ENCODE results near the gene NRF1. TPM values are rescaled to one million over a fixed set of nuclear protein-coding genes. Genes with fewer than 3 reads are reported as not detected.
A peak's percentile ranks its signal among the peaks of the same experiment; 100 is the strongest.
"Not testable (repeated sequence)": the region's sequence is repeated elsewhere in the genome, so short reads cannot be mapped to it uniquely, and the experiment has no call there.

The NRF1 gene
- 4.5 TPM for total RNA-seq

DNA sequence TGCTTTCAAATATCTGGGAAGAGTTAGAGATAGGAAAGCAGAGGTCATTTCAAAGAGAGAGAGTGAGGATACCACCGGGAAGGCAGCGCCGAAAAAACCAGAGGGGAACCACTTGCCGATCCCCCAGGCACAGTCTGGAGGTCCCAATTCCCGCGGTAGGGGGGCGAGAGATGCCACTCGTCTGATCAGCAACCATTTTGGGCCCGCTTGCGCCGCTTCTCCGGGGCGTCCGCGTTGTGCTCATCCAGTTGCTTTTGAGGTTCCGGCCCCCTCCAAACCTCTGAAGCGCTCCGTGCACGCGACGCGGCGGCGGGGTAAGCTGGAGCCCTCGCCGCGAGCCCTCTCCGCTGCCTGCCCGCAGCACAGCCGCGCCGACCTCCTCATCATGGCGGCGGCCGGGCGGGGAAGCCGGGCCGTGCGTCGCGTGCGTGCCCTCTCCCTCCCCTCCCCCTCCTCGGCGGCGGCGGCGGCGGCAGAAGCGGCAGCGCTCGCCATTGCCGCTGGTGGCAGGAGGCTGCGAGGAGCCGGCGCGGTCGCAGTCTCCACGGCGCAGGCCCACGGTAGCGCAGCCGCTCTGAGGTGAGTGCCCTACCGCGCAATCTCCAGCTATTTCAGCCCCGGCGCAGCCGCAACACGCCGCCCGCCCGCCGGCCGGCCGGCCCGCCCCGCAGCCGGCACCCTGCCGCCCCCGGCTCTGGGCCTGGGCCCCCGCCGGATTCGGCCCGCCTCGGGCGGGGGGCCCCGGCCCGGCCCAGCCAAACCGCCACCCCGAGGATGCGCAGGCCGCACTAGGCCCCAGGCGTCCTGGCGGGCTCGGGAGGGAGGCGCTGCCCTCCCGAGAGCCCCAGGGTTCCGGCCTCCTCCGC lies at the start of gene NRF1:
Gene NRF1, plus strand, starts transcription at position 475 of the 866 bp plus-strand sequence. CDS start 45,632 bp downstream, outside the sequence.
- peak; percentile 93 for DNase-seq (ENCODE audit: low spot score)
- ATAC-seq, result peak; percentile 93

DNA sequence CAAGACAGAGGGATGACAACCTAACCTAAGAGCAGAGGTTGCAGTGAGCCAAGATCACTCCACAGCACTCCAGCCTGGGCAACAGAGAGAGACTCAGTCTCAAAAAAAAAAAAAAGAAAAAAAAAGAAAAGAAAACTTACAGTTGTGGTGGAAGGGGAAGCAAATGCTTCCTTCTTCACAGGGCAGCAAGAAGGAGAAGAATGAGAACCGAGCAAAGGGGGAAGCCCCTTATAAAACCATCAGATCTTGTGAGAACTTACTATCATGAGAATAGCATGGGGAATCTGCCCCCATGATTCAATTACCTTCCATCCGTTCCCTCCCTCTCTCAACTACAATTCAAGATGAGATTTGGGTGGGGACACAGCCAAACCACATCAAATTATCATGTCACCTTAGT lies 45.2 kb upstream of the NRF1 start:
- DNase-seq (ENCODE audit: low spot score); ATAC-seq: not testable (repeated sequence)

DNA sequence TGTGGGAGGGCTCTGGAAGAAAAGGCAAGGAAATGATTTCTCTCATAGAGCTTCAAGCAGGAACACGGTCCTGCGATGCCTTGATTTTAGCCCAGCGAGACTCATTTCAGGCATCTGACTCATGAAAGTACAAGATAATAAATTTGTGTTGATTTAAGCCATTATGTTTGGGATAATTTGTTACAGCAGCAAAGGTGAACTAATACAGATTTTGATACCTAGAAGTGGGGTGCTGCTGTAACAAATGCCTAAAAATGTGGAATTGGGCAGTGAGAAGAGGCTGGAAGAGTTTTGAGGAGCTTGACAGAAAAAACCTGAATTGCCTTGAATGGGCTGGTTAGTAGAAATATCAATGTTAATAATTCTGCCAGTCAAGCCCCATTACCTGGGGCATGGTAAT lies 44.1 kb upstream of the NRF1 start:
- DNase-seq (ENCODE audit: low spot score) (no peak), ATAC-seq (no peak)

DNA sequence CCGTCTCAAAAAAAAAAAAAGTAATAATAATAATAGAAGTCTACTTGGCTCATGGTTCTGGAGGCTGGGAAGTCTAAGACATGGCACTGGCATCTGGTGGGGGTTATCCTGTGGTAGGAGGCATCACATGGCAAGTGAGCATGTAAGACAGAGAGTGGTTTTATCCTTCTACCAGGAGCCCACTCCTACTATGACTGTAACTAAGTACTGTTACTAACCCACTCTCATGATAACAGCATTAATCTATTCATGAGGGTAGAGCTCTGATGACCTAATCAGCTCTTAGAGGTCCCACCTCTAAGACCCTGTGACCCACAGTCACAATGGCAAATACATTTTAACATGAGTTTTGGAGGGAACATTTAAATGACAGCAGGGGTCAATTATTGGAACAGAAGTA lies 43.3 kb upstream of the NRF1 start:
- ATAC-seq (no peak), DNase-seq (ENCODE audit: low spot score) (no peak)

DNA sequence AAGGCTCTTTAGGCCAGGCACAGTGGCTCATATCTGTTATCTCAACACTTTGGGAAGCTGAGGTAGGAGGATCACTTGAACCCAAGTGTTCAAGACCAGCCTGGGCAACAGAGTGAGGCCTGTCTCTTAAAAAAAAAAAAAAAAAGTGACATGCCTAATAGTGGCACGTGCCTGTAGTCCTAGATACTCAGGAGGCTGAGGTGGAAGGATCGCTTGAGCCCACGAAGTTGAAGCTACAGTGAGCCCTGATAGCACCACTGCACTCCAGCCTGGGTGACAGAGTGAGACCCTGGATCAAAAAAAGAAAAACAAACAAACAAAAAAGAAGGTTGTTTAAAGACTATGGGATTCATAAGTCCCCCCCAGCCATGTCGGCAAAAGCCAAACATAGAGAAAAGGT lies 42.2 kb upstream of the NRF1 start:
- no peak for DNase-seq (ENCODE audit: low spot score)
- no peak for ATAC-seq

DNA sequence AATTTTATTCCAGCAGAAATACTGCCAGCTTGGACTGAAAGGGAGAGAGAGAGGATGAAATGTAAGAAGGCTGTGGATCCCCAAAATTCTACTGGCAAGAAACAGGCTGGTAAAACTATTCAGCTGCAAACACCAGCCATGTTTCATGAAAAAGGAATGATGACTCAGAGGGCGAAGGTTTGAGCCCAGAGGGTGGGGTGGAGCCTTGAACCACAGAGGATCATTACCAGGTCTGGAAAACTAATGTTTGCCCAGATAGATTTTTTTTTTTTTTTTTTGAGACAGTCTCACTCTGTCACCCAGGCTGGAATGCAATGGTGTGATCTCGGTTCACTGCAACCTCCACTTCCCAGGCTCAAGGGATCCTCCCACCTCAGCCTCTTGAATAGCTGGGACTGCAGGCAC lies 41.7 kb upstream of the NRF1 start:
- no peak for DNase-seq (ENCODE audit: low spot score)
- peak; percentile 31 for ATAC-seq

DNA sequence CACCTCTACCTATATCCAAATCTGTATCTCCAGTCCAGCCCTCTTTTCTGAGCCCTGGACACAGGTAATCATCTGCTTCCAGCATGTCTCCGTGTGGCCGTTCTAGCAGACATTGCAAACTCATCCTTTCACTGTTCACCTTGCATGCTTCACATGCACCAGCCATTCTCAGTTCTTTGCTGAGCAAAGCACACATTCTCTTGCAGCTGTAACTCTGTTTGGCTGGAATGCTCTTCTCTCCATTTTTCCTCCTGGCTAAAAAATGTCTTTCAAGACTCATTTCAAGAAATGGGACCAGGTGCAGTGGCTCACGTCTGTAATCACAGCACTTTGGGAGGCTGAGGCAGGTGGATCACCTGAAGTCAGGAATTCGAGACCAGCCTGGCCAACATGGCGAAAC lies 40.3 kb upstream of the NRF1 start:
- no peak for DNase-seq (ENCODE audit: low spot score)
- no peak for ATAC-seq

DNA sequence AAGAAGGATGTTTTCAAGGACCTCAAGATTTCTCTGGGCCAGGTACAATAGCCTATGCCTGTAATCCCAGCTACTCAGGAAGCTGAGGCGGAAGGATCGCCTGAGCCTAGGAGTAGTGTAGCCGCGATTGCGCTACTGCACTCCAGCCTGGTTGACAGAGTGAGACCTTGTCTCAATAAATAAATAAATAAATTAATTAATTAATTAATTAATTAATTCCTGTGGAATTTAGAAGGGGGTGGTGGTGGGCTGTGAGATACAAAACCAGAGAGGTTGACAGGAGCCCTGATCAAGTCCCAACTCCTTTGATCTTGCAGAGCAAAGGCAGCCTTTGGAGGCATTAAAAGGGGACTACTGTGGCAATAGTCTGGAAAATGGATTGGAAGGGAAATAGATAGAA lies 39.3 kb upstream of the NRF1 start:
- ATAC-seq, result no peak
- DNase-seq (ENCODE audit: low spot score), result no peak

DNA sequence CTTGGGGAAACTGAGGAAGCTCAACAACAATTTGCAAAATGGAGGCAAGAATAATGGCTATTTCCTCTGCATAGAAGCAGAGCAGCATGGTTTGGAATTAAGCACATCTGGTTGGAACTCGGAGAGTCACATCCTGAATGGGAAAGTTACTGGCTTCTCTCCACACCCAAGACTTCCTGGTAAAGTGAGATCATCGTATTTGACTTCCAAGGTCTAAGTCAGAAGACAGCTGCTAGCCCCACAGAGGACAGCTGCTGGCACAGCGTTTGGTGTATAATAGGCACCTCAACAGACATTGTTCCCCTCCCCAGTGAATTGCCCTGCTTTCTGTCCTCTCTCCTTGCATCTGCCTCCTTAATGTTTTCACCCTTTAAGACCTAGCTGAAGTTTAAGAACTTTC lies 37.0 kb upstream of the NRF1 start:
- no peak for DNase-seq (ENCODE audit: low spot score)

DNA sequence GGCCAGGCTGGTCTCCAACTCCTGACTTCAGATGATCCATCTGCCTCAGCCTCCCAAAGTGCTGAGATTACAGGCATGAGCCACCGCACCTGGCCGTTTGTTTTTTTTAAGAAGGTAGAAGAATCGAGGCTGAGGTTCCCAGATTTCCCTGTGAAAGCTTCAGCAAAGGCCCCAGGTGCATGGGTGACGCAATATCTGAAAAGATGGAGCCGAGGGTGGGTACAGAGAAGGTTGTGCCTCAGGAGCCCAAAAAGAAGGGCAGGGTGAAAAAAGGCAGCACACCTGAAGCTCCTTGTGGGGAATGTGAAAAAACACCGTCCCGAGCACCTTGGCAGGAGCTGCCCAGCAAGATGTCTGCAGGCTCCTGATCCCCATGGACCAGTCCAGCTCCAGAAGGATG lies 35.8 kb upstream of the NRF1 start:
- DNase-seq (ENCODE audit: low spot score) (no peak), ATAC-seq (no peak)

More for the DNA sequence above, 37.0 kb upstream of the NRF1 start:
- no peak for ATAC-seq

DNA sequence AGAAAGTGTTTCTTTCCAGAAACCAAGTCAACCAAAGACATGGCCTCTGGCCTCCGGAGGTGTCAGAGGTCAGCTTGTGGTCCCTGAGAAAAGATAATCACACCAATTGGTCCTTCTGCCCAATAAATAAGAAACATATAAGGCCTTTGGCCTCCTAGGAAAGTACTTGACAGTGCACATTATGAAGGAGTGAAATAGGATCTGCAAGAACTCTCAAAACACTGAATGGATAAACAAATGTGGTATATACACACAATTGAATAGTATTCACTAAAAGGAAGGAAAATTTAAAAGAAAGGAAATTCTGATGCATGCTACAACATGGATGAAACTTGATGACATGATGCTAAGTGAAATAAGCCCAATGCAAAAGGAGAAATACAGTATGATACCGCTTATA lies 35.4 kb upstream of the NRF1 start:
- DNase-seq (ENCODE audit: low spot score) (no peak), ATAC-seq (no peak)

DNA sequence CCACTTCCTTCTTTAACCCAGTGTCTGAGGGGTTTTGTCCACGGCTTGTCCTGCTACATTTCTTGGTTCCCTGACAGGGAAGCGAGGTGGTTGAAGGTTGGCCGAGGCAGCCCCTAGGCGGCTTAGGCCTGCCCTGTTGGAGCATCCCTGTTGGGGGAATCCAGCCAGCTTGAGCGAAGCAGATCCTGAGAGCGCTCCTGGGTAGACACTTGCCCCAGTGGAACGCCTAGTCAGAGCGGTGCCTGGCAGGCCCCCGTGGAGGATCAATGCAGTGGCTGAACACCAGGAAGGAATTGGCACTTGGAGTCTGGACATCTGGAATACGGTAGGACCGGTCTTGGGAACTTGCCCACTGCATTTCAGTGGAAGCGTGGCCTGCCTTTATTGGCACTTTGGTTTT lies 32.7 kb upstream of the NRF1 start:
- ATAC-seq, result no peak
- DNase-seq (ENCODE audit: low spot score), result no peak

DNA sequence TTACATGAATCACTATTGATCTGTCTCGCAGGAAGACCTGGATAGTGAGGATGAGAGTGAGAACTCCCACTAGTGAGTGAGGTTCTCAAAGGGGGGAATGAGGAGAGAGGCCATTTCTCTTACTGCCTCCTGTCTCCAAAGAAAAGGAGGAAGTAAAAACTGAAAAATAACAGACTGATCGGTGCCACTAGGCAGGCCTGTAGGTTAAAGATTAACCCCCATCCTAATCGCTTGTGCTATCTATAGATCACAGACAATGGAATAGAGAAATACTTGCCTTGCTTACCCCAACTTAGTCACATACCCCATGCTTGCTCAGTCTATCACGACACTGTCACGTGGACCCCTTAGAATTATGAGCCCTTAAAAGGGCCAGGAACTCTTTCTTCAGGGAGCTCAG lies 25.3 kb upstream of the NRF1 start:
- not testable (repeated sequence) for DNase-seq (ENCODE audit: low spot score); ATAC-seq

DNA sequence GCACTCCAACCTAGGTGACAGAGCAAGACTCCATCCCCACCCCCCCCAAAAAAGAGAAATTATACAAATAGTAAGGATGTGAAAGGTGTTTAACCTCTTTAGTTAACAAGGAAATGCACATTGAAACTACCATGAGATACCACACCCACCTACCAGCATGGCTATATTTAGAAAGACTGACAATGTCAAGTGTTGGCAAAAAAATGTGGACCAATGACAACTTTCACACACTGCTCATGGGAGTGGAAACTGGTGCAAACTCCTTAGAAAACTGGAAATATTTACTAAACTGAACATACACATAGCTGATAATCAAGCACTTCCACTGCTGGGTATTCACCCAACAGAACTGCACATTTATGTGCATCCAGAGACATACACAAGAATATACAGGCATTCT lies 23.3 kb upstream of the NRF1 start:
- ATAC-seq, result no peak

DNA sequence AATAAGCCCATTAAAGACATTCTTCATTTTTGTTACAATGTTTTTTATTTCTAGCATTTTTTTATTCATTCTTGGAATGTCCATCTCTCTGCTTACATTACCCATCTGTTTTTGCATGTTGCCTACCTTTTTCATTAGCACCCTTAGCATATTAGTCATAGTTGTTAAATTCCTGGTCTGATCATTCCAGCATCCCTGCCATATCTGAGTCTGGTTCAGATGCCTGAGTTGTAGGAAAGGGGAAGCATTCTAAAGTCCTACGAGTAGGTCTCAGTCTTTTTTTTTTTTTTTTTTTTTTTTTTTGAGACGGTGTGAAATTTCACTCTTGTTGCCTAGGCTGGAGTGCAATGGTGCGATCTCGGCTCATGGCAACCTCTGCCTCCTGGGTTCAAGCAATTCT lies 19.7 kb upstream of the NRF1 start:
- ATAC-seq, result no peak
- DNase-seq (ENCODE audit: low spot score), result no peak

More for the DNA sequence above, 23.3 kb upstream of the NRF1 start:
- DNase-seq (ENCODE audit: low spot score), result no peak

DNA sequence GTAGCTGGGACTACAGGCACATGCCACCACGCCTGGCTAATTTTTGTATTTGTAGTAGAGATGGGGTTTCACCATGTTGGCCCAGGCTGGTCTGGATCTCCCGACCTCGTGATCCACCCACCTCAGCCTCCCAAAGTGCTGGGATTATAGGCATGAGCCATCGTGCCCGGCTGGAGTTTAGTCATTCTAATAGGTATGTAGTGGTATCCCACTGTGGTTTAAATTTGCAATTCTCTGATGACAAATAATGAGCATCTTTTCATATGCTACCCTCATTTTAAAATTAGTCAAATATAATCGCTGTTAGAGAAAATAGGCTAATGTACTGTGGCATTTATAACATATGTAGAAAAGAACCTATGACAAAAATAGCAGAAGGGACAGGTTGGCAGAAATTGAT lies 15.1 kb upstream of the NRF1 start:
- not testable (repeated sequence) for ATAC-seq; DNase-seq (ENCODE audit: low spot score)

DNA sequence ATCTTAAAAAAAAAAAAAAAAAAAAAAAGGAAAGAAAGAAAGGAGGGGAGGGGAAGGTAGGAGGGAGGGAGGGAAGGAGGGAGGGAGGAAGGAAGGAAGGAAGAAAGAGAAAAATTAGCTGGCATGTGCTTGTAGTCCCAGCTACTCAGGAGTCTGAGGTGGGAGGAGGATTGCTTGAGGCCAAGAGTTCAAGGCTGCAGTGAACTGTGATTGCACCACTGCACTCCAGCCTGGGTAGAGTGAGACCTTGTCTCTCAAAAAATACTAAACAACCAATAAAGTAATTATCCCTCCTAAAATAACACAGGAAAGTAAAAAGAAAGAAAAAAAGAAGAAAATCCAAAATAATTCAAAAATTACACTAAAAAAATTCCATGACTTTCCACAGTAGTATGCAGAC lies 13.8 kb upstream of the NRF1 start:
- DNase-seq (ENCODE audit: low spot score), result no peak
- ATAC-seq, result no peak

DNA sequence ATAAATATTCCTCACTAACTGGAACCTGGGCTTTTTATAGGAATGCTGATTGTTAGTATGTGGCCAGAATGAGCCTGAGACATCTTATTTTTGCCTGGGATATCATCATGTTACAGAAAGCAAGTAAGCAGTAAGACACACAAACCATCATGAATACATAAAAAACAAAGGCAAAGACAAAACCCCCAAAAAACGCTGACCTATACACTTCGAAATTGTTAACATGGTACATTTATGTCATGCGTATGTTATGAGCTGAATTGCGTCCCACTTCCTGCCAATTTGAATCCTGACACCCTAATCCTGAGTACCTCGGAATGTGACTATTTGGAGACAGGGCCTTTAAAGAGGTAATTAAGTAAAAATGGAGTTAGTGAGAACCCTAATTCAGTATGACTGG lies 12.3 kb upstream of the NRF1 start:
- ATAC-seq (no peak), DNase-seq (ENCODE audit: low spot score) (no peak)

DNA sequence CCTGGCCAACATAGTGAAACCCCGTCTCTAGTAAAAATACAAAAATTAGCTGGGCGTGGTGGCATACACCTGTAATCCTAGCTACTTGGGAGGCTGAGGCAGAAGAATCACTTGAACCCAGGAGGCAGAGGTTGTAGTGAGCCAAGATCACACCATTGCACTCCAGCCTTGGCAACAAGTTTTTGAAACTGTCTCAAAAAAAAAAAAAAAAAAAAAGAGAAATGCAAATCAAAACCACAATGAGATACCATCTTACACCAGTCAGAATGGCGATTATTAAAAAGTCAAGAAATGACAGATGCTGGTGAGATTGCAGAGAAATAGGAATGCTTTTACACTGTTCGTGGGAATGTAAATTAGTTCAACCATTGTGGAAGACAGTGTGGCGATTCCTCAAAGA lies 7.9 kb upstream of the NRF1 start:
- not testable (repeated sequence) for DNase-seq (ENCODE audit: low spot score); ATAC-seq

DNA sequence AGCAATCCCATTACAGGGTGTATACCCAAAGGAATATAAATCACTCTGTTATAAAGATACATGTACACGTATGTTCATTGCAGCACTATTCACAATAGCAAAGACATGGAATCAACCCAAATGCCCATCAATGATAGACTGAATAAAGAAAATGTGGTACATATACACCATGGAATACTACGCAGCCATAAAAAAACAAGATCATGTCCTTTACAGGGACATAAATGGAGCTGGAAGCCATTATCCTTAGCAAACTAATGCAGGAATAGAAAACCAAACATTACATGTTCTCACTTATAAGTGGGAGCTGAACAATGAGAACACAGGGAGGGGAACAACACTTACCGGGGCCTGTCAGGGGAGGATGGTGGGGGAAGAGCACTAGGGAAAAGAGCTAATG lies 7.5 kb upstream of the NRF1 start:
- not testable (repeated sequence) for DNase-seq (ENCODE audit: low spot score); ATAC-seq

DNA sequence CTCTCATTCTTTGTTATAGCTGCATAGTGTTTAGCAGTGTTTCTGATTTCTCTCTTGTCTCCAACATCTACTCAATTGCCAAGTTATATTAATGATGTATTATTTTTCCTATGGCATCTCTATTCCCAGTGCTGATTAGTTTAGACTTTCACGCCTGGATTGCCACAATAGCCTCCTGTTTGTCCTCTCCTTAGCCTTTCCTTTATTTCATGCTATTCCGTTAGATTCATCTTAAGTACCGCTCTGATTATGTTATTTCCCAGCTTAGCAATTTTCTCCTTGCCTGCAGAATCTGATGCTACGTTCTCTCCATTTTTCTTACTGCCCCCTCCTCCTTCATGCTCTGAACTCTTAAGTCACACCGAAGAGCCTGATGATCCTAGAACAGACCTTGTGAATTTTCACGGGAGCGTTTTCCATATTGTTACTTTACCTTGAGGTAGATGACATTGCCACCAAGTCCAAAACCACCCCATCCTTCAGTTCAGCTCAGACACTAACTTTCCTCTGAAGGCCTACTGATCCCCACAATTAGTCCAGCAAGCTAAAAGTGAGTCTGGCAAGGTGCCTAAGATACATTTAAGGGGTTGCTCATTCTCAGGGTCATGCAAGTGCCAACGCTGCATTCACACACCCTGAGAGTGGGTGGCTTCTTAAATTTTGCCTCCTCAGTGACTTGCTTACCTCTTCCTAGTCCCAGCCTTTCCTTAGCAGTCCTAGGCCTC lies 6.6 kb upstream of the NRF1 start:
- no peak for DNase-seq (ENCODE audit: low spot score)
- ATAC-seq, result peak; percentile 32

DNA sequence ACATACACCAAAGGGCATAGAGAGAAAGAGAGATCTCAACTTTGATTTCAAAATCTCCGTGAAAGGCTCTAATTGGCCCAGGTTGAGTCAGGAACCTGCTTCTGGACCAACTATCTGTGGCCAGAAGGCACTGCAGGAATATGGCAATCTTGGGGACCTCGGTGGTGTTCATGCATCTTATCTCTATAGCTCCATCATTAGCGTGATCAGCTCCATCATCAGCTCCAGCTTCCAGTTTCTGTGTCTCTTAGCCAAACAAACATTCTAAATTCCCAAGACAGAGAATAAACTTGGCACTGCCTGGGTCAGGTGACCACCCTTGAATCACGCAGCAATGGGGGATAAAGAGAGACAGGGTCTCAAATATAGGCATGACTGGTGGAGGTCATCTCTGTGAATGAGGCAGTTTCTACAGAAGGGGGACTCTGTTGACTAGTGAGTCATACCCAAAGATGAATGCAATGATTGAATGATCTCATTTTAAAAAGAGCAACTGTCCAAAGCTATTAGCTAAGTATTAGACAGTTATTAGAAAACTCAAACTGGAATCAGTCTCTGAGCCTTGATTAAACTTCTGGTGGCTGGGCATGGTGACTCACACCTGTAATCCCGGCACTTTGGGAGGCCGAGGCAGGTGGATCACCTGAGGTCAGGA lies 5.4 kb upstream of the NRF1 start:
- no peak for DNase-seq (ENCODE audit: low spot score)

More for the DNA sequence above, 5.4 kb upstream of the NRF1 start:
- ATAC-seq, result no peak

Measured in left lobe of liver (tissue), 2 donors.